Activated CD4-positive, alpha-beta T cell treated with anti-CD3 and anti-CD28 coated beads for 4 hours (primary cell): ENCODE data around the gene IRF2BPL.

Experiments used
- DNase-seq, 2 donors: peaks; one replicate each; pipeline ENCODE4 v3.0.0-alpha.2; 2020

IRF2BPL gene

GRCh38 chr14:77009014-77009413 lies 19.5 kb downstream of the IRF2BPL start:
- DNase-seq, result no peak

- DNase-seq, result no peak
Measured at GRCh38 chr14:77008541-77008940, 20.0 kb downstream of the IRF2BPL start.

GRCh38 chr14:77007975-77008421 lies 20.5 kb downstream of the IRF2BPL start:
- DNase-seq, result no peak

GRCh38 chr14:77007183-77007974 lies 21.1 kb downstream of the IRF2BPL start:
- DNase-seq, result no peak

- no peak for DNase-seq
Measured at GRCh38 chr14:77006132-77006531, 22.4 kb downstream of the IRF2BPL start.

GRCh38 chr14:77005559-77005958 lies 22.9 kb downstream of the IRF2BPL start:
- no peak for DNase-seq

- DNase-seq, result no peak
Measured at GRCh38 chr14:77004711-77005460, 23.6 kb downstream of the IRF2BPL start.

- DNase-seq, result no peak
Measured at GRCh38 chr14:77003960-77004710, 24.4 kb downstream of the IRF2BPL start.

GRCh38 chr14:77002889-77003288 lies 25.6 kb downstream of the IRF2BPL start:
- no peak for DNase-seq

GRCh38 chr14:77002335-77002734 lies 26.2 kb downstream of the IRF2BPL start:
- no peak for DNase-seq

- DNase-seq, result no peak
Measured at GRCh38 chr14:77000340-77001270, 27.9 kb downstream of the IRF2BPL start.

- DNase-seq, result no peak
Measured at GRCh38 chr14:76998910-76999309, 29.6 kb downstream of the IRF2BPL start.

GRCh38 chr14:76997257-76997970 lies 31.1 kb downstream of the IRF2BPL start:
- no peak for DNase-seq

- no peak for DNase-seq
Measured at GRCh38 chr14:76996563-76997146, 31.9 kb downstream of the IRF2BPL start.

- DNase-seq, result no peak
Measured at GRCh38 chr14:76995279-76996035, 33.1 kb downstream of the IRF2BPL start.

GRCh38 chr14:76993752-76994151 lies 34.8 kb downstream of the IRF2BPL start:
- DNase-seq, result no peak

GRCh38 chr14:76990084-76990483 lies 38.4 kb downstream of the IRF2BPL start:
- DNase-seq, result no peak

- no peak for DNase-seq
Measured at GRCh38 chr14:76987956-76988520, 40.5 kb downstream of the IRF2BPL start.

GRCh38 chr14:76986231-76986565 lies 42.3 kb downstream of the IRF2BPL start:
- DNase-seq, result no peak

GRCh38 chr14:76985540-76986230 lies 42.8 kb downstream of the IRF2BPL start:
- DNase-seq, result no peak
